Suprapubic skin (tissue), 4 donors: ENCODE results near the gene AKT1S1. TPM values are rescaled to one million over a fixed set of nuclear protein-coding genes. Genes with fewer than 3 reads are reported as not detected.
A peak's percentile ranks its signal among the peaks of the same experiment; 100 is the strongest.

Experiments
- DNase-seq, 2 donors: peaks; one replicate each; pipeline ENCODE4 v3.0.0-alpha.2; 2019; ENCODE audit warnings: low spot score in 2 of 2
- H3K27ac ChIP-seq: fragments of 200-600 bp; sonication (generic); one replicate; pipeline ENCODE4 v1.5.1; 2019
- H3K27me3 ChIP-seq: fragments of 200-600 bp; sonication (generic); one replicate; pipeline ENCODE4 v1.5.1; 2019
- H3K36me3 ChIP-seq: fragments of 200-600 bp; sonication (generic); one replicate; pipeline ENCODE4 v1.5.1; 2019
- H3K4me1 ChIP-seq: fragments of 200-600 bp; sonication (generic); one replicate; pipeline ENCODE4 v1.5.1; 2019
- H3K4me3 ChIP-seq: fragments of 200-600 bp; sonication (generic); one replicate; pipeline ENCODE4 v1.5.1; 2019; ENCODE audit warnings: mild to moderate bottlenecking
- H3K9me3 ChIP-seq: fragments of 200-600 bp; sonication (generic); one replicate; pipeline ENCODE4 v1.5.1; 2019
- EP300 ChIP-seq: sonication (generic); formaldehyde crosslinking; IDR thresholded peaks from one replicate; pipeline ENCODE4 v1.6.1; 2017; ENCODE audit warnings: antibody characterized with exemption
- POLR2A ChIP-seq, 2 donors: fragments of 450-650 bp; IDR thresholded peaks; one replicate each; pipeline ENCODE4 v1.6.1; 2017; ENCODE audit warnings: antibody characterized with exemption in 2 of 2, mild to moderate bottlenecking in 2 of 2, moderate library complexity in 2 of 2
- POLR2AphosphoS5 ChIP-seq, 3 donors: sonication (generic); formaldehyde crosslinking; IDR thresholded peaks; one replicate each; pipeline ENCODE4 v1.6.1; 2017; ENCODE audit warnings: antibody characterized with exemption in 3 of 3
- WGBS: methylation state at CpG from one replicate; pipeline ENCODE4 v1.1.5; 2018; 5-methylcytosine and 5-hydroxymethylcytosine counted together
- total RNA-seq, 4 donors: library from RNA; depleted of rRNA; stranded (reverse); fragments of >200 nt; gene quantifications; one replicate each; pipeline ENCODE4 v1.1.0, GENCODE V29; 2016
- TF ChIP-seq, protein P1 (sequence below), 2 donors: fragments of 200-600 bp in 1 of 2; fragments of 450-650 bp in 1 of 2; sonication (generic) in 1 of 2; IDR thresholded peaks; one replicate each; pipeline ENCODE4 v1.5.1; 2016 to 2019; ENCODE audit warnings: antibody characterized with exemption in 2 of 2, mild to moderate bottlenecking in 1 of 2, moderate library complexity in 1 of 2

The AKT1S1 gene
- total RNA-seq, 4 donors from 2014 or later, result 19.3 to 25.1 (median 20.0) TPM

DNA sequence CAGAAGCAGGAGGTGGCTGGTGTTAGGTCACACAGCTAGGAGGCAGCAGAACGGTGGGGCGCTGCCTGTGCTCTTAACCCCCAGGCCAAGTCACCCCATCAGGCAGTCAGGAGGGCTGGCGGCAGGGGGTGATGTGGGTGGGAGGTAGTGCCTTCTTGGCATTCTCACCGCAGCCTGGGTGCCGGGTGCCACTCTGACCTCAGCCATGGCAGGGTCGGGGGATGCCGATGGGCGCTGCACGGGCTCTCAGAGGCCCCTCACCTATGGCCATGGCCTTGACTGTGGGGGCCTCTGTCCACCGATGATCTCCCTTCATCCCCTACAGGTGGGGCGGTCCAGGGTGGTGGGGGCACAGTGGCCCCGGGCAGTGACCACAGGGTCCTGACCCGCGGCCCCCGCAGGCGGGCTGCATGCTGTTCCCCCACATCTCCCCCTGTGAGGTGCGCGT lies 20.6 kb downstream of the AKT1S1 start:
- Histone ChIP-seq H3K36me3 (peaks cover 69% of the 10 kb centered on the region), H3K4me1 (peaks cover 40% of the 10 kb centered on the region), H3K4me3 (no peak overlapping the region), H3K9me3 (no peaks in the 10 kb centered on the region), H3K27ac (no peak overlapping the region), H3K27me3 (no peaks in the 10 kb centered on the region)
- TF ChIP-seq EP300 (no peak), POLR2A (IDR thresholded peaks at IDR 0.05) (no peak), POLR2AphosphoS5 (IDR thresholded peaks at IDR 0.05) (no peak)
- TF ChIP-seq, protein P1, sequence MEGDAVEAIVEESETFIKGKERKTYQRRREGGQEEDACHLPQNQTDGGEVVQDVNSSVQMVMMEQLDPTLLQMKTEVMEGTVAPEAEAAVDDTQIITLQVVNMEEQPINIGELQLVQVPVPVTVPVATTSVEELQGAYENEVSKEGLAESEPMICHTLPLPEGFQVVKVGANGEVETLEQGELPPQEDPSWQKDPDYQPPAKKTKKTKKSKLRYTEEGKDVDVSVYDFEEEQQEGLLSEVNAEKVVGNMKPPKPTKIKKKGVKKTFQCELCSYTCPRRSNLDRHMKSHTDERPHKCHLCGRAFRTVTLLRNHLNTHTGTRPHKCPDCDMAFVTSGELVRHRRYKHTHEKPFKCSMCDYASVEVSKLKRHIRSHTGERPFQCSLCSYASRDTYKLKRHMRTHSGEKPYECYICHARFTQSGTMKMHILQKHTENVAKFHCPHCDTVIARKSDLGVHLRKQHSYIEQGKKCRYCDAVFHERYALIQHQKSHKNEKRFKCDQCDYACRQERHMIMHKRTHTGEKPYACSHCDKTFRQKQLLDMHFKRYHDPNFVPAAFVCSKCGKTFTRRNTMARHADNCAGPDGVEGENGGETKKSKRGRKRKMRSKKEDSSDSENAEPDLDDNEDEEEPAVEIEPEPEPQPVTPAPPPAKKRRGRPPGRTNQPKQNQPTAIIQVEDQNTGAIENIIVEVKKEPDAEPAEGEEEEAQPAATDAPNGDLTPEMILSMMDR (IDR thresholded peaks at IDR 0.05), result no peak
- no CpG with 5 or more reads among the region's 18 CpGs for WGBS
- DNase-seq, result peak in 1 of 2 donors; percentile 64

DNA sequence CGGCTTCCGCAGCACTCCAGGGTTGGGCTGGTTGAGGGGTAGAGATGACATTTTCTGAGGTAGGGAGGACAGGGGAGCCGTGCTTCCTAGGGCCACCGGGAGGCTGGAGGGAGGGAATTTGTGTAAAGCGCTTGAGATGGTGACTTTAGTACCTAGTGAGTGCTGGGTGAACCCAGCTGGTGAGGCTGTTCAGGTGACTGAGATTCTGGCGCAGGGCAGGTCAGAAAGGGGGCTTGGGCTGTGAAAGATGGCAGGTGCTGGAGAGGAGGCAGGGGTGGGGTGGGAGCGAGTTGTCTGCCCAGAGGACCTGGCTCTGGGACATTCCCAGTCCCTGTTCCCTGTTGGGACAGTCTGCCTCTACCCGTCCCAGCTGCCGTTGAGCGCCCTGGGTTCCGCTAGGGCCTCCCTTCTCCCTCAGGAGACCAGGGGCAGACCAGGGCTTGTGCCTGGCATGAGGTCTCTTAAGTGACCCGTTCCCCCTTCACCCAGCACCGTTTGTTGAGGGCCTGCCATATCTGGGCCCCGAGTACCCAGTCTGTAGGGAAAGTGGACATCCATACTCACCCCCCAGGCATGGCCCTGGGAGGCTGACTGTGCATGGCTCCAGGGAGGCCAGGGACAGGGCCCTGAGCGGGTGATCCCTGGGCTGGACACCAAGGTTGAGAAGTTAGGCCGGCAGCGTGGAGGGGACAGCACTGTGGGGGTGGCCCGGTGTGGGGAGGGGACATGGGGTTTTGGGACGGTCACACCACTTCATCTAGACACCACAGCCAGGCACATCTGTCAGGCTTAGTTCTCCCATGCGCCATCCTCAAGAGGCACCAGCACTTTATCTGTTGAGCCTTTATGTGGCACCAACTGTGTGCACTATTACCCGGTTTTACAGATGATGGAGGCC lies 21.2 kb downstream of the AKT1S1 start:
- no peaks in the 10 kb centered on the region for H3K27me3 ChIP-seq
- H3K4me1 ChIP-seq, result peaks cover 34% of the 10 kb centered on the region
- no peak overlapping the region for H3K27ac ChIP-seq
- peaks cover 63% of the 10 kb centered on the region for H3K36me3 ChIP-seq
- no peaks in the 10 kb centered on the region for H3K9me3 ChIP-seq
- DNase-seq, result peak in 1 of 2 donors; percentile 63
- no peak overlapping the region for H3K4me3 ChIP-seq
- WGBS, result 87% methylated on average over 15 of the region's 21 CpGs
- TF ChIP-seq POLR2A (IDR thresholded peaks at IDR 0.05) (no peak), POLR2AphosphoS5 (IDR thresholded peaks at IDR 0.05) (no peak), EP300 (no peak)
- TF ChIP-seq, protein P1 (IDR thresholded peaks at IDR 0.05), result no peak

GRCh38 chr19:49855277-49855675 lies 21.9 kb downstream of the AKT1S1 start:
- Histone ChIP-seq H3K4me3 (no peak overlapping the region), H3K27ac (no peak overlapping the region), H3K36me3 (peaks cover 57% of the 10 kb centered on the region), H3K27me3 (no peaks in the 10 kb centered on the region), H3K4me1 (peaks cover 30% of the 10 kb centered on the region), H3K9me3 (no peaks in the 10 kb centered on the region)
- TF ChIP-seq POLR2A (IDR thresholded peaks at IDR 0.05) (no peak), EP300 (no peak)
- TF ChIP-seq, protein P1 (IDR thresholded peaks at IDR 0.05), result no peak
- WGBS, result 83% methylated on average over 12 of the region's 12 CpGs
- DNase-seq, result no peak

DNA sequence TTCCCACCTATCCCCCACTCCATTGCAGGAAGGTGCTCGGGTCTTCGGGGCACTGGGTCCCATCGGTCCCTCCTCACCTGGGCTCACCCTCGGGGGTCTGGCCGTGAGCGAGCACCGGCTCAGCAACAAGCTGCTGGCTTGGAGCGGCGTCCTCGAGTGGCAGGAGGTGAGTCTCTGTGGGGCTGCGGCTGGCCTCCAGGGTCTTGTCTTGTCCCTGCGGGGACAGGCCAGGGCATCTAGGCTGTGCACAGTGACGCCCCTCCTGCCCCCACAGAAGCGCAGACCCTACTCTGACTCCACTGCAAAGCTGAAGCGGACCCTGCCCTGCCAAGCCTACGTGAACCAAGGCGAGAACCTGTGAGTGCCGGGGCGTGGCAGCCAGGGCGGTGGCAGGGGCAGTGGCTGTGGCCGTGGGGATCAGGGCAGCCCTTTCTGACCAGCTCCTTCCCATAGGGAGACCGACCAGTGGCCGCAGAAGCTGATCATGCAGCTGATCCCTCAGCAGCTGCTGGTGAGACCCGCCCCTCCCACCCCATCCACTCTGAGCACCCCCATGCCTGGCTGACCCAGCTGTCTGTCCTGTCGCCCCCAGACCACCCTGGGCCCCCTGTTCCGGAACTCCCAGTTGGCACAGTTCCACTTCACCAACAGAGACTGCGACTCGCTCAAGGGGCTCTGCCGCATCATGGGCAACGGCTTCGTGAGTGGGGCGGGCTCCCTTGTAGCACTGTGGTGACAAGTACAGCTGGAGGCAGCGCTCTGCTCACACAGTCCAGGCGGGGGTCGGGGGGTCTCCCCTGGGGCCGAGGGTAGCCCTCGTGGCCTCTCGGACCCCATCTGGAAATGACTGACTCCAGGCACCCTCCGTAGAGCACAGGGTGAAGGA lies 22.5 kb downstream of the AKT1S1 start:
- Histone ChIP-seq H3K9me3 (no peaks in the 10 kb centered on the region), H3K4me3 (no peak overlapping the region), H3K36me3 (peaks cover 51% of the 10 kb centered on the region), H3K27me3 (no peaks in the 10 kb centered on the region), H3K27ac (no peak overlapping the region), H3K4me1 (peaks cover 37% of the 10 kb centered on the region)
- DNase-seq, result peak in 1 of 2 donors; percentile 66
- TF ChIP-seq EP300, result no peak
- TF ChIP-seq POLR2AphosphoS5 (IDR thresholded peaks at IDR 0.05), result no peak
- TF ChIP-seq, protein P1 (IDR thresholded peaks at IDR 0.05), result no peak
- no peak for TF ChIP-seq POLR2A (IDR thresholded peaks at IDR 0.05)
- WGBS, result 89% methylated on average over 17 of the region's 39 CpGs
